WTC11 (cell line): ENCODE data around the gene VPS8. TPM values are rescaled to one million over a fixed set of nuclear protein-coding genes. Genes with fewer than 3 reads are reported as not detected.

Experiments
- ATAC-seq: fragments of 200-7000 bp; cut with Tn5 transposase; 2 replicates; pipeline ENCODE4 v1.10.0; 2021; ENCODE audit warnings: mild to moderate bottlenecking, moderate library complexity
- CTCF ChIA-PET: fragments of 300-600 bp; sonication (Branson Sonifier 250); formaldehyde crosslinking; loops from one replicate; lab custom pipeline; 2021; ENCODE audit warnings: antibody characterized with exemption; lab: Charles Lee
- POLR2A ChIA-PET: fragments of 350-600 bp; sonication (Branson Sonifier 250); formaldehyde crosslinking; loops from one replicate; lab custom pipeline; 2021; ENCODE audit warnings: antibody characterized with exemption; lab: Charles Lee
- DNase-seq: peaks from one replicate; pipeline ENCODE4 v3.0.0; 2021; ENCODE audit warnings: low spot score
- H3K27ac Mint-ChIP-seq: 2 replicates; pipeline ENCODE4 v1.8.0; 2021; ENCODE audit warnings: mixed read lengths
- H3K27me3 Mint-ChIP-seq: 2 replicates; pipeline ENCODE4 v1.8.0; 2021; ENCODE audit warnings: low read depth, mild to moderate bottlenecking, moderate library complexity, mixed read lengths
- H3K36me3 Mint-ChIP-seq: 2 replicates; pipeline ENCODE4 v1.8.0; 2021; ENCODE audit warnings: mixed read lengths
- H3K4me1 Mint-ChIP-seq: 2 replicates; pipeline ENCODE4 v1.8.0; 2022; ENCODE audit warnings: mixed read lengths
- H3K4me3 Mint-ChIP-seq: 2 replicates; pipeline ENCODE4 v1.8.0; 2021; ENCODE audit warnings: mild to moderate bottlenecking, moderate library complexity, mixed read lengths
- H3K9me3 Mint-ChIP-seq: 2 replicates; pipeline ENCODE4 v1.8.0; 2021; ENCODE audit warnings: mixed read lengths
- AFF4 ChIP-seq: sonication (generic); formaldehyde crosslinking; IDR thresholded peaks from 2 replicates; pipeline ENCODE4 v1.8.1; 2023; ENCODE audit warnings: mild to moderate bottlenecking, missing genetic modification reagents, borderline replicate concordance
- ARID4B ChIP-seq: sonication (generic); formaldehyde crosslinking; IDR thresholded peaks from 2 replicates; pipeline ENCODE4 v1.8.0; 2023; ENCODE audit warnings: missing genetic modification reagents, mild to moderate bottlenecking, borderline replicate concordance
- FOXP4 ChIP-seq: sonication (generic); formaldehyde crosslinking; IDR thresholded peaks from 2 replicates; pipeline ENCODE4 v1.8.0; 2022; ENCODE audit warnings: mild to moderate bottlenecking, missing genetic modification reagents
- GTF2I ChIP-seq: fragments of 250-450 bp; sonication (Bioruptor Pico); conservative IDR thresholded peaks from 2 replicates; pipeline ENCODE4 v1.4.0; 2021; ENCODE audit warnings: mild to moderate bottlenecking
- KAT7 ChIP-seq: sonication (generic); formaldehyde crosslinking; IDR thresholded peaks from 2 replicates; pipeline ENCODE4 v1.8.1; 2023; ENCODE audit warnings: missing genetic modification reagents, mild to moderate bottlenecking, borderline replicate concordance
- PREB ChIP-seq: sonication (generic); formaldehyde crosslinking; IDR thresholded peaks from 2 replicates; pipeline ENCODE4 v1.8.1; 2022; ENCODE audit warnings: mild to moderate bottlenecking, missing genetic modification reagents, moderate library complexity, borderline replicate concordance
- ZBTB21 ChIP-seq: sonication (generic); formaldehyde crosslinking; IDR thresholded peaks from 2 replicates; pipeline ENCODE4 v1.8.1; 2023; ENCODE audit warnings: mild to moderate bottlenecking, missing genetic modification reagents, borderline replicate concordance
- ZBTB43 ChIP-seq: sonication (generic); formaldehyde crosslinking; IDR thresholded peaks from 2 replicates; pipeline ENCODE4 v1.8.1; 2023; ENCODE audit warnings: mild to moderate bottlenecking, missing genetic modification reagents
- ZNF281 ChIP-seq: sonication (generic); formaldehyde crosslinking; IDR thresholded peaks from 2 replicates; pipeline ENCODE4 v1.8.0; 2023; ENCODE audit warnings: mild to moderate bottlenecking, missing genetic modification reagents
- ZNF317 ChIP-seq: sonication (generic); formaldehyde crosslinking; IDR thresholded peaks from 2 replicates; pipeline ENCODE4 v1.8.1; 2023; ENCODE audit warnings: low read depth, mild to moderate bottlenecking, moderate library complexity, missing genetic modification reagents, borderline replicate concordance
- total RNA-seq: library from RNA; stranded (reverse); gene quantifications from 3 replicates; pipeline ENCODE4 v1.2.3, GENCODE V29; 2021

Gene VPS8
- total RNA-seq, 1 experiment from 2014 or later: 44.9 TPM

- DNase-seq (no peak), ATAC-seq (no peak)
- Mint-ChIP-seq H3K27me3 (no peaks in the 10 kb centered on the region), H3K36me3 (peaks cover 13% of the 10 kb centered on the region), H3K9me3 (peaks cover 9% of the 10 kb centered on the region), H3K4me3 (no peak overlapping the region), H3K27ac (no peak overlapping the region; the same call in 1 of the 2 replicates), H3K4me1 (peaks cover 3% of the 10 kb centered on the region)
- no peak for TF ChIP-seq FOXP4 (CRISPR knock-in tag)
- no peak for TF ChIP-seq KAT7 (CRISPR knock-in tag)
- no peak for TF ChIP-seq ZNF281 (CRISPR knock-in tag)
- no peak for TF ChIP-seq ZNF317 (CRISPR knock-in tag)
- TF ChIP-seq ARID4B: no peak
- TF ChIP-seq PREB: no peak
- TF ChIP-seq ZBTB43 (CRISPR knock-in tag): no peak
- no peak for TF ChIP-seq AFF4 (CRISPR knock-in tag)
- no peak for TF ChIP-seq GTF2I (CRISPR knock-in tag)
- TF ChIP-seq ZBTB21: no peak
- ChIA-PET CTCF (no interaction called here), POLR2A (no interaction called here)
Measured at GRCh38 chr3:184982076-184982475, 170.1 kb downstream of the VPS8 start.
